Panc1 (cell line): Measurements from ENCODE around the gene MRPL42.

Experiments
- POLR2AphosphoS5 ChIP-seq: IDR thresholded peaks from 2 replicates; pipeline ENCODE4 v1.6.1; 2012; ENCODE audit warnings: mild to moderate bottlenecking, low read depth, low read length, moderate library complexity
- SIN3A ChIP-seq: IDR thresholded peaks from 2 replicates; pipeline ENCODE4 v1.6.1; 2012; ENCODE audit warnings: low read depth, mild to moderate bottlenecking, low read length, moderate library complexity, borderline replicate concordance; ENCODE audit not compliant: insufficient read depth
- TCF7L2 ChIP-seq: IDR thresholded peaks from 2 replicates; pipeline ENCODE4 v1.6.1; 2011; ENCODE audit warnings: mild to moderate bottlenecking, low read depth, low read length, inconsistent platforms
- TF ChIP-seq, protein P1 (sequence below): fragments of 450-650 bp; IDR thresholded peaks from 2 replicates; pipeline ENCODE4 v1.5.1; 2017; ENCODE audit warnings: mild to moderate bottlenecking

DNA sequence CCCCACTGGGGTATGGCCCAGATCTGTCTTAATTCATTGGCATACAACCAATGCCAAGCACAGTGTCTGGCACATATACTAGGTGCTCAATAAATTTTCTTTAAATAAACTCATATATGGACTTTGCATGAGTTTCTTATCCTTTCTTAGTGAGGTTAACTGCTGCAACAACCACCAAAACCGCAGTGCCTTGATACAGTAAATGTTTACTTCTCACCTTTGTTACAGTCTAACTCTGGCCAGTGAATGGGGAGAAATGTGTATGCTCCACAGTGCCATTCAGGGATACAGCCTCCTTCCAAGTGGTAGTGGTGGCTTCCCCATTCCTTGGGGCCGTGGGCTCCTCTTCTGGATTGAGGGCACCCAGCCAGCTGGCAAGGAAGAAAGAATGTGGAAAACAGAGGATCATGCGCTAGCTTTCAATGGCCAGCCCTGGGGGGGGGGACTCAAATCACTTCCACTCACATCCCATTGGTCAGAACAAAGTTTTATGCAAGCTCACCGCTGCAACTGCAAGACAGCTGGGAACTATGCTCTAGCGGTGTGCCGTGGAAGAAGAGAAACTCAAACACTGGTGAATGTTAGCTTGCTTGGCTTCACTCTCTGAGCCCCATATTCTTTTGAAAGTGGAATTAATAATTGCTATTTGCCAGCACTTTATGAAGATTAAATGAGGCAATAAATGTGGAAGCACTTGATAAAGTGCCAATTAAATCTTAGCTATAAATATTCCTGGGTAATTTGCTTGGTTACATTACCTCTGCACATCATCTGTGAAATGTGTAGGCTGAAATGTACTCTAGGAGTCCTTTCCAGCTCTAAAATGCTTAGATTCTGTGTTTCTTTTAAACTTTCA, 54.1 kb downstream of the MRPL42 start:
- TF ChIP-seq, protein P1, sequence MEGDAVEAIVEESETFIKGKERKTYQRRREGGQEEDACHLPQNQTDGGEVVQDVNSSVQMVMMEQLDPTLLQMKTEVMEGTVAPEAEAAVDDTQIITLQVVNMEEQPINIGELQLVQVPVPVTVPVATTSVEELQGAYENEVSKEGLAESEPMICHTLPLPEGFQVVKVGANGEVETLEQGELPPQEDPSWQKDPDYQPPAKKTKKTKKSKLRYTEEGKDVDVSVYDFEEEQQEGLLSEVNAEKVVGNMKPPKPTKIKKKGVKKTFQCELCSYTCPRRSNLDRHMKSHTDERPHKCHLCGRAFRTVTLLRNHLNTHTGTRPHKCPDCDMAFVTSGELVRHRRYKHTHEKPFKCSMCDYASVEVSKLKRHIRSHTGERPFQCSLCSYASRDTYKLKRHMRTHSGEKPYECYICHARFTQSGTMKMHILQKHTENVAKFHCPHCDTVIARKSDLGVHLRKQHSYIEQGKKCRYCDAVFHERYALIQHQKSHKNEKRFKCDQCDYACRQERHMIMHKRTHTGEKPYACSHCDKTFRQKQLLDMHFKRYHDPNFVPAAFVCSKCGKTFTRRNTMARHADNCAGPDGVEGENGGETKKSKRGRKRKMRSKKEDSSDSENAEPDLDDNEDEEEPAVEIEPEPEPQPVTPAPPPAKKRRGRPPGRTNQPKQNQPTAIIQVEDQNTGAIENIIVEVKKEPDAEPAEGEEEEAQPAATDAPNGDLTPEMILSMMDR, result no peak
- TF ChIP-seq POLR2AphosphoS5 (no peak), SIN3A (no peak), TCF7L2 (no peak)
